ENCODE results near the gene PRKRIP1. TPM values are rescaled to one million over a fixed set of nuclear protein-coding genes. Genes with fewer than 3 reads are reported as not detected.
A peak's percentile ranks its signal among the peaks of the same experiment; 100 is the strongest.

PRKRIP1 gene
- polyA plus RNA-seq, 1 donor (not counting 4 experiments of a cell fraction or from before 2014, with no cell fraction given) = 12.5 TPM

GRCh38 chr7:102433219-102434038 is 37.3 kb downstream of the PRKRIP1 start, which contains the start of gene ORAI2:
Gene ORAI2, plus strand, starts transcription at chr7:102433575. Its CDS starts 5,382 bp downstream, at chr7:102438957.
- H3K4me3 ChIP-seq (ENCODE audit: control insufficient read depth in 2 of 3, extremely low read depth in 1 of 3, insufficient read depth in 2 of 3, low read depth in 1 of 3, low read length in 3 of 3) = peak within 1 kb of the TSS; percentile 54 to 69 (median 61)
- dilution Hi-C loops (cut with MboI; ENCODE audit: extremely low pct_ligation_motif_present, low sequenced_read_pairs) = no loop called here
- H3K9me3 ChIP-seq (ENCODE audit: control insufficient read depth, low read depth, low read length) = no peaks in the 10 kb centered on the region
- DNase-seq (ENCODE audit: low read depth, low spot score) (no peak), FAIRE-seq (no peak)
- H3K9ac ChIP-seq (ENCODE audit: control insufficient read depth, extremely low read depth, insufficient read depth, low read length) = peak within 1 kb of the TSS; percentile 61
- peak within 1 kb of the TSS; percentile 42 for H2AFZ ChIP-seq (ENCODE audit: control insufficient read depth, low read length)
- TF ChIP-seq CTCF (optimal IDR thresholded peaks at IDR 0.05 in 1 of 3, IDR thresholded peaks at IDR 0.05 in 1 of 3, conservative IDR thresholded peaks at IDR 0.05 in 1 of 3; ENCODE audit: extremely low read depth in 1 of 3, insufficient read depth in 2 of 3, low read length in 3 of 3) (no peak), EZH2 (IDR thresholded peaks at IDR 0.05; ENCODE audit: low read length) (no peak)
- peak within 1 kb of the TSS; percentile 81 for H3K4me2 ChIP-seq (ENCODE audit: control insufficient read depth, extremely low read depth, insufficient read depth, low read depth, low read length)
- H3K79me2 ChIP-seq (ENCODE audit: control insufficient read depth, insufficient read depth, low read length) = no peaks in the 10 kb centered on the region
- peaks cover 13% of the 10 kb centered on the region for H3K4me1 ChIP-seq (ENCODE audit: control insufficient read depth, extremely low read depth, insufficient read depth, low read length)
- no peak within 1 kb of the TSS for H3K27ac ChIP-seq (ENCODE audit: control insufficient read depth, insufficient read depth, low read length)
- no peaks in the 10 kb centered on the region for H3K9me1 ChIP-seq (ENCODE audit: control insufficient read depth, extremely low read depth, insufficient read depth, low read length)
- no peaks in the 10 kb centered on the region for H4K20me1 ChIP-seq (ENCODE audit: control insufficient read depth, extremely low read depth, insufficient read depth, low read length)
- H3K36me3 ChIP-seq (ENCODE audit: control insufficient read depth in 2 of 2, extremely low read depth in 1 of 2, insufficient read depth in 2 of 2, low read length in 2 of 2) = no peaks in the 10 kb centered on the region
- peaks cover 3% of the 10 kb centered on the region for H3K27me3 ChIP-seq (ENCODE audit: control insufficient read depth, extremely low read depth, insufficient read depth, low read length)

GRCh38 chr7:102434039-102434486 is 37.9 kb downstream of the PRKRIP1 start:
- Histone ChIP-seq H3K4me2 (ENCODE audit: control insufficient read depth, extremely low read depth, insufficient read depth, low read depth, low read length) (peak overlapping the region; percentile 81), H3K9ac (ENCODE audit: control insufficient read depth, extremely low read depth, insufficient read depth, low read length) (peak overlapping the region; percentile 61), H2AFZ (ENCODE audit: control insufficient read depth, low read length) (no peak overlapping the region), H3K9me3 (ENCODE audit: control insufficient read depth, low read depth, low read length) (no peaks in the 10 kb centered on the region), H3K4me3 (ENCODE audit: control insufficient read depth in 2 of 3, extremely low read depth in 1 of 3, insufficient read depth in 2 of 3, low read depth in 1 of 3, low read length in 3 of 3) (peak overlapping the region; percentile 54 to 69 (median 61)), H3K4me1 (ENCODE audit: control insufficient read depth, extremely low read depth, insufficient read depth, low read length) (peaks cover 13% of the 10 kb centered on the region), H3K27me3 (ENCODE audit: control insufficient read depth, extremely low read depth, insufficient read depth, low read length) (peaks cover 3% of the 10 kb centered on the region), H3K36me3 (ENCODE audit: control insufficient read depth in 2 of 2, extremely low read depth in 1 of 2, insufficient read depth in 2 of 2, low read length in 2 of 2) (no peaks in the 10 kb centered on the region), H3K27ac (ENCODE audit: control insufficient read depth, insufficient read depth, low read length) (no peak overlapping the region), H3K79me2 (ENCODE audit: control insufficient read depth, insufficient read depth, low read length) (no peaks in the 10 kb centered on the region), H3K9me1 (ENCODE audit: control insufficient read depth, extremely low read depth, insufficient read depth, low read length) (no peaks in the 10 kb centered on the region), H4K20me1 (ENCODE audit: control insufficient read depth, extremely low read depth, insufficient read depth, low read length) (no peaks in the 10 kb centered on the region)
- dilution Hi-C loops (cut with MboI; ENCODE audit: extremely low pct_ligation_motif_present, low sequenced_read_pairs) = no loop called here
- FAIRE-seq (no peak), DNase-seq (ENCODE audit: low read depth, low spot score) (no peak)
- TF ChIP-seq CTCF (optimal IDR thresholded peaks at IDR 0.05 in 1 of 3, IDR thresholded peaks at IDR 0.05 in 1 of 3, conservative IDR thresholded peaks at IDR 0.05 in 1 of 3; ENCODE audit: extremely low read depth in 1 of 3, insufficient read depth in 2 of 3, low read length in 3 of 3) (no peak), EZH2 (IDR thresholded peaks at IDR 0.05; ENCODE audit: low read length) (no peak)
